GM12878 (cell line): ENCODE data around the gene PITRM1. TPM values are rescaled to one million over a fixed set of nuclear protein-coding genes. Genes with fewer than 3 reads are reported as not detected.
A peak's percentile ranks its signal among the peaks of the same experiment; 100 is the strongest.

Experiments
- ATAC-seq: fragments of 200-7000 bp; cut with Tn5 transposase; 3 replicates; pipeline ENCODE4 v1.9.1; 2020; ENCODE audit warnings: mild to moderate bottlenecking, moderate library complexity
- BruUV-seq: library from RNA; stranded (reverse); fragments of 400-500 nt; replicated peaks from 2 replicates; lab custom pipeline; 2021; lab: Mats Ljungman, UMichigan
- CTCF ChIA-PET: fragments of 300-600 bp; sonication (Branson Sonifier 250); formaldehyde crosslinking; extraction: SDS; loops from one replicate; lab custom pipeline; 2021; ENCODE audit warnings: inconsistent platforms; lab: Yijun Ruan, JAX
- POLR2A ChIA-PET: fragments of 350-600 bp; formaldehyde crosslinking; extraction: SDS; loops from one replicate; lab custom pipeline; 2021; ENCODE audit warnings: inconsistent platforms; lab: Charles Lee
- RAD21 ChIA-PET: fragments of 300-600 bp; sonication (Branson Sonifier 250); formaldehyde crosslinking; loops from one replicate; lab custom pipeline; 2023; ENCODE audit warnings: antibody characterized with exemption; ENCODE audit not compliant: unreplicated experiment; lab: Charles Lee
- SMC1A ChIA-PET: fragments of 300-600 bp; sonication (Branson Sonifier 250); formaldehyde crosslinking; loops from one replicate; lab custom pipeline; 2023; ENCODE audit not compliant: unreplicated experiment, uncharacterized antibody; lab: Charles Lee
- DNase-seq: peaks from one replicate; pipeline ENCODE4 v3.0.0-alpha.2; 2011; ENCODE audit warnings: low read depth, low spot score
- FAIRE-seq: peaks from 3 replicates; lab custom pipeline; 2011; peaks lifted over from hg19 to GRCh38; lab: Jason Lieb, UNC
- H2AFZ ChIP-seq: 2 replicates; pipeline ENCODE4 v1.6.0; 2011; ENCODE audit warnings: low read depth, low read length, control low read depth; ENCODE audit not compliant: control insufficient read depth
- H3K27ac ChIP-seq: 2 replicates; pipeline ENCODE4 v1.5.1; 2011; ENCODE audit warnings: control low read depth; ENCODE audit not compliant: control insufficient read depth, insufficient read depth
- H3K27me3 ChIP-seq, 2 experiments: replicated peaks in 1 of 2; 2 replicates each; pipeline versions ENCODE4 v1.6.0 to v1.6.1; 2011; ENCODE audit warnings: low read length in 1 of 2; ENCODE audit not compliant: control insufficient read depth in 2 of 2, insufficient read depth in 2 of 2
- H3K36me3 ChIP-seq, 2 experiments: 2 replicates each; pipeline ENCODE4 v1.5.1; 2011; ENCODE audit warnings: low read length in 1 of 2; ENCODE audit not compliant: control insufficient read depth in 2 of 2, insufficient read depth in 2 of 2
- H3K4me1 ChIP-seq: 2 replicates; pipeline ENCODE4 v1.6.1; 2011; ENCODE audit warnings: mild to moderate bottlenecking, low read length, moderate library complexity, mixed read lengths; ENCODE audit not compliant: control insufficient read depth, insufficient read depth
- H3K4me2 ChIP-seq: 2 replicates; pipeline ENCODE4 v1.6.0; 2011; ENCODE audit warnings: control low read depth; ENCODE audit not compliant: control insufficient read depth, insufficient read depth
- H3K4me3 ChIP-seq: fragments of 200-600 bp; sonication (generic); 2 replicates; pipeline ENCODE4 v1.5.1; 2016
- H3K79me2 ChIP-seq: 2 replicates; pipeline ENCODE4 v1.6.0; 2011; ENCODE audit warnings: low read length; ENCODE audit not compliant: control insufficient read depth, insufficient read depth
- H3K9ac ChIP-seq: 2 replicates; pipeline ENCODE4 v1.8.0; 2011; ENCODE audit warnings: low read length, control low read depth, mixed read lengths; ENCODE audit not compliant: control insufficient read depth, insufficient read depth
- H3K9me3 ChIP-seq: replicated peaks from 3 replicates; pipeline ENCODE4 v1.5.1; 2011; ENCODE audit warnings: mild to moderate bottlenecking, low read length; ENCODE audit not compliant: control insufficient read depth, insufficient read depth
- H4K20me1 ChIP-seq: 2 replicates; pipeline ENCODE4 v1.6.0; 2011; ENCODE audit not compliant: control insufficient read depth, insufficient read depth
- CTCF ChIP-seq, 3 experiments: IDR thresholded peaks in 2 of 3; conservative IDR thresholded peaks in 1 of 3; 2 replicates each; pipeline ENCODE4 v1.5.1; 2011; ENCODE audit warnings: low read depth in 3 of 3, low read length in 3 of 3, mild to moderate bottlenecking in 3 of 3, control low read depth in 2 of 3, moderate library complexity in 2 of 3, inconsistent platforms in 1 of 3, mixed read lengths in 1 of 3; ENCODE audit not compliant: control insufficient read depth in 2 of 3, insufficient read depth in 1 of 3; ENCODE audit errors: extremely low read depth in 1 of 3
- SMAD5 ChIP-seq: IDR thresholded peaks from 2 replicates; pipeline ENCODE4 v1.6.1; 2016; ENCODE audit warnings: antibody characterized with exemption, low read depth
- SREBF1 ChIP-seq: IDR thresholded peaks from 2 replicates; pipeline ENCODE4 v1.6.1; 2012; ENCODE audit warnings: mild to moderate bottlenecking, low read length
- ZBTB11 ChIP-seq: fragments of 450-650 bp; formaldehyde crosslinking; IDR thresholded peaks from 2 replicates; pipeline ENCODE4 v1.5.0; 2022; ENCODE audit warnings: mild to moderate bottlenecking, missing genetic modification characterization
- WGBS: methylation state at CpG from one replicate; pipeline ENCODE4 v1.1.6; 2016; ENCODE audit warnings: low lambda C conversion rate; ENCODE audit not compliant: insufficient replicate concordance, insufficient coverage; ENCODE audit errors: missing lambda C conversion rate; 5-methylcytosine and 5-hydroxymethylcytosine counted together
- in situ Hi-C: fragments of 300-500 bp; cut with MboI; formaldehyde crosslinking; loops from 9 replicates; pipeline ENCODE4 v1.14.3; 2018; ENCODE audit warnings: mixed read lengths
- intact Hi-C: fragments of 100-400 bp; cut with micrococcal nuclease; formaldehyde crosslinking; loops from one replicate; pipeline ENCODE4 v1.14.2; 2022; ENCODE audit not compliant: unreplicated experiment
- polyA plus RNA-seq, 11 experiments: library from polyadenylated mRNA; depleted of rRNA in 4 of 11; unstranded in 6 of 11; stranded (reverse) in 5 of 11; fragments of >200 nt; fragmentation: Nextera tagmentation in 4 of 11; fragmentation: Illumina TruSeq in 1 of 11; extraction: Ambion mirVana in 4 of 11; extraction: Trizol in 1 of 11; gene quantifications; 1 replicate in 1 of 11; 2 replicates in 10 of 11; pipeline versions ENCODE4 v1.2.1 to v1.2.3, GENCODE V29; 2011 to 2016; ENCODE audit warnings: inconsistent platforms in 2 of 11, missing spikeins in 2 of 11, low read depth in 1 of 11
- total RNA-seq, 4 experiments: library from RNA; depleted of rRNA in 3 of 4; stranded (reverse); fragments of >200 nt in 3 of 4; fragmentation: Illumina TruSeq in 1 of 4; extraction: Trizol in 1 of 4; gene quantifications; 2 replicates each; pipeline versions ENCODE4 v1.2.1 to v1.2.3, GENCODE V29; 2013 to 2021

The PITRM1 gene
- total and polyA plus RNA-seq, 10 of the 15 experiments (the other 5 are each of a cell fraction or from before 2014, with no cell fraction given), result 15.5 to 53.0 (median 45.0) TPM

GRCh38 chr10:3122034-3122433, 50.5 kb downstream of the PITRM1 start (continued):
- TF ChIP-seq ZBTB11, result no peak
- TF ChIP-seq, all 136 proteins: peak for 0

GRCh38 chr10:3119796-3120459, 52.7 kb downstream of the PITRM1 start:
- no peak overlapping the region for H3K4me3 ChIP-seq
- CTCF ChIA-PET, result no interaction called here
- RAD21 ChIA-PET, result no interaction called here
- WGBS, result 96% methylated on average over 31 of the region's 31 CpGs
- ATAC-seq (peak; percentile 67), DNase-seq (no peak), FAIRE-seq (no peak)
- TF ChIP-seq SMAD5 (no peak), SREBF1 (no peak), CTCF (IDR thresholded peaks at IDR 0.05 in 2 of 3, conservative IDR thresholded peaks at IDR 0.05 in 1 of 3; ENCODE audit: control insufficient read depth in 2 of 3, extremely low read depth in 1 of 3, insufficient read depth in 1 of 3, low read depth in 3 of 3, low read length in 3 of 3) (peak in 2 of 3 experiments; percentile 41 to 44; a peak in 4 of 6 replicates)
- no peak overlapping the region for H3K27ac ChIP-seq
- no peaks in the 10 kb centered on the region for H3K9me3 ChIP-seq
- H3K9ac ChIP-seq, result no peak overlapping the region
- no peak overlapping the region for H2AFZ ChIP-seq
- H3K4me1 ChIP-seq, result no peaks in the 10 kb centered on the region
- H3K79me2 ChIP-seq, result no peaks in the 10 kb centered on the region
- intact Hi-C loops, result no loop called here
- no peak overlapping the region for H3K4me2 ChIP-seq
- no peaks in the 10 kb centered on the region for H4K20me1 ChIP-seq
- POLR2A ChIA-PET, result interaction anchor here (1.0 kb wide), 1 partner anchor 40 kb away, joined by 3 read pairs; no protein-coding TSS in a partner anchor
- in situ Hi-C loops, result no loop called here
- BruUV-seq, result no TSS peak
- SMC1A ChIA-PET, result no interaction called here
- H3K27me3 ChIP-seq, result no peaks in the 10 kb centered on the region
- peaks cover 31 to 44% of the 10 kb centered on the region in 2 experiments for H3K36me3 ChIP-seq
